GM10847 (cell line): ENCODE measurements around the gene IFITM1.

Experiments used
- POLR2A ChIP-seq: IDR thresholded peaks from 2 replicates; pipeline ENCODE4 v1.6.1; 2011; ENCODE audit not compliant: insufficient read length; ENCODE audit errors: extremely low read depth

IFITM1 gene

DNA sequence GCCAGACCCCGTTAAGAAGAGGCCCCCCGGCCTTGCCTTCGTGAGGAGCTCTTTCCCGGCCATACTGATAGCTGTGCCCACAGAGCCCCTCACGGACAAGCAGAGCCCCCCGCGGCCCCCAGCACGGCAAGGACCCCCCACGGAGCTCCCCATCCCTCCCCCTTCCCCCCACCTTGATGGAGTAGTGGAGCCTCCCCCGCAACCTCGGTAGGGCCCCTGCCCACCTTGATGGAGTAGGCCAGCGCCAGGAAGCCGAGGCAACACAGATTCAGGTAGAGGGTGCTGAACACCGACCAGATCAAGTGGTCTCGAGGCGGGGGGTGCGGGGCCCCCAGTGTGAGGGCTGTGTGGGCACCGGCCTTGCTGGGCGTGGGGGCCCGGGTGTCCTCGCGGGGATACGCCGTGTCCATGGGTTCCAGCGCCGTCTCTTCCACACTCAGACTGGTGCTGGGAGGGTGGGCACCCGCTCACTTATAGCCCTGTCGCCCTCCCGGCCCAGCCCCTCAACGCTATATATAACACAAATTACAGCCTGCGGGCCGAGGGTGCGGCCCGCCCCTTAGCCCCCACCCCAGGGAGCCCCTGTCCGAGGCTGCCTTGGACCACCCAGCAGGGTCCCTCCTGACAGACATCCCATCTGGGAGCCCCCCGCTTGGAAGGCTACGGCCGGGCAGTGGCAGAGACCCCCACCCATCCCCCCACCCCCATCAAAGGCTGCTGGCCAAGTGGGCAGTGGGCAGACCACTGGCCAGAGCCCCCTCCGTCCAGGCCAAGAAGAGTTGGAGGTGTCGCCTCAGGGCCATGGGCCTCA, 14.6 kb upstream of the IFITM1 start, which contains the start of gene IFITM5:
IFITM5 (minus strand) TSS at position 446 of the 811 bp plus-strand sequence; CDS start at position 410, 36 bp downstream.
- no peak for TF ChIP-seq POLR2A

DNA sequence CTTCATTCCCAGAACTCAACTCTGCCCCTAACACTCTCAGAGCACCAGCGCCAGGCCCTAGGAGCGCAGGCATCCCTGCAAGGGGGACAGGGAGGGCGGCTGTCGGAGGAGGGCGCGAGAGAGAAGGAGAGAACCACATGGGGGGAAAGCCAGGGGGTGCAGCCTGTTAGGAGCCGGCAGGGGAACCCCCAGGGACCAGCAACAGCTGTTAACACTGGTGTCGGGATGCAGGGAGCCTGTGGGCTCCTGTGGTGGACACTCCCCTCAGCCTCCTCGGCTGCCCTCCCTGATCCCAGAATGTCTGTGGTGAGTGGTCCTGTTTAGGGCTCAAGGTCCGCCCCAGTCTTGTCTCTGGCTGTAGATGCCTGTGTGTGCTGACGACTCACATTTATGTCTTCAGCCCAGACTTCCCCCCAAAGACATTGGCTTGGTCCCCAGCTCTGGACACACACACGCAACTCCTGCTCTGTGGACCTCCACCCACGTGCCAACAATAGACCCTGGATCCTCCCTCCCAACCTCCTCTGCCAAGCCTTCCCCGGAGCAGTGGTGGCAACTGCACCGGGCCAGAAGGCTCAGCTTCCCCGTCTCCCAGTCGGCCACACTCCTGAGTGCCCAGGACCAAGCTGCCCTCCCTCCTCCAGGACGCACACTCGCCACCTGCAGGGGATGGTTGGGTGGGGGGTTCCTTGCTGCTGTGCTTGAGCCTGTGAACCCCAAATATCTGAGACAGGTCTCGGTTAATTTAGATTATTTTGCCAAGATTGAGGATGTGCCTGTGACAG, 13.7 kb upstream of the IFITM1 start:
- TF ChIP-seq POLR2A, result no peak

DNA sequence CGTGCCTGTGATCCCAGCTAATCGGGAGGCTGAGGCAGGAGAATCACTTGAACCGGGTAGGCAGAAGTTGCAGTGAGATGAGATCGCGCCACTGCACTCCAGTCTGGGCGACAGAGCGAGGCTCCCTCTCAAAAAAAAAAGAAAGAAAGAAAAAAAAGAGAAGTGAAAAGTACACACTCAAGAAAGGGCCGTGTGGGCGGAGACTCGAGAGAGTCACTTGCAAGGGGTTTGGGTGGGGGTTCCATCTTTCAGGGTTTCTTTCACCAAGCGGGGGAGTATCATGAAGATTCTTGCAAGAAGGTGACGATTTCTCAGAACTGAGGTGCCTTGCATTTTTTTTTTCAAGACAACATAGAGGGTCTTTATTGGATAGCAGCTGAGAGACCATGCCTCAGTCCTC, 10.5 kb upstream of the IFITM1 start:
- no peak for TF ChIP-seq POLR2A

DNA sequence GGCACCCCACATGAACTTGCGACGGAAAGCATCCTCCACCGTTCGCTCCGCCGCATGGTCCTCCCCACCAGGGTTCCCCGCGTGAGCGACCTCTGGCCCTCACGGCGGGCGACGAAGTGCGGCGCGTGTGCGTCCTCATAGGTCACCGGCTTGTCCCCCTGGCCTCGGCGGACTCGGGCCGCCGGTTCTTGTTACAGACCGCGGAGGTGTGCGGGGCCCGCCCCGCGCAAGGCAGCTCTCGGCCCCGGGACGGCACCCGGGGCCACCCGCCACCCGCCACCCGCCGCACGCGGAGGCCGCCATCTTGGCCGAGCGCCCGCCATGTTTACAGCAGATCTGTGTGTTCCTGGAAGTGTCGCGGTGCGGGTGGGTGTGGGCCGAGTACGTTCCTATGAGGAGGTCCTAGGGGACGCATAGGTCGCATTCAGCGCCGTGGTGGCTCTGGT, 9.8 kb upstream of the IFITM1 start:
- no peak for TF ChIP-seq POLR2A

DNA sequence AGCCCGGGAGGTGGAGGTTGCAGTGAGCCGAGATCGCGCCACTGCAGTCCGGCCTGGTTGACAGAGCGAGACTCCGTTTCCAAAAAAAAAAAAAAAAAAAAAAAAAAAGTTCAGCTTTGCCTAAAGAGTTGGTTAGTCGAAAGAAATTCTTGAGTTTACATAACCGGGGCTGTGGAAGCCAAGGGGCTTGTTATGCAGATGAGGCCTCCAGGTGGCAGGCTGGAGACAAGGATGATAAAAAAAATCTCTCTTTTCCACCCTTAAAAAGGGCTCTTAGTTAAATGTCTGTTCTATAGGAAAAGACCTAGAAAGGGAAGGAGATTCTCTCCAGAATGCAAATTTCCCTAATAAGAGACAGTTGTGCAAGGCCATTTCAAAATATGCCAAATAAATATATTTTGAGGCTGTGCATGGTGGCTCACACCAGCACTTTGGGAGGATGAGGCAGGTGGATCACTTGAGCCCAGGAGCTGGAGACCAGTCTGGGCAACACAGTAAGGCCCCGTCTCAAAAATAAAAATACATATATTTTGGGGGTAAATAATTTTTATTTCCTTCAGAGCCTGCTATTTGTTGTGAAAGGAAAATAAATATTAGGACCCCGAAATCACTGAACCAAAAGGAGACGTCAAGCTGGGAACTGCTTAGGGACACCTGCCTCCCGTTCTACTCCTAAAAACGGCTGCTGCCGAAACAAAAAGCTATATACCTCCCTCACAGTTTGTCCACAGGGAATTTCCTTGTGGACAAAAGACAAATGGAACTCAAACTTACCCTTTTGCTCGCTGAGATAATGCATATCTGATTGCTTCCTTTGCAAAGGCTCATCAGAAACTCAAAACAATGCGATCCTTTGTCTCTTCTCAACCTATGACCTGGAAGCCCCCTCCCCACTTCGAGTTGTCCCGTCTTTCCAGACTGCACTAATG, 8.7 kb upstream of the IFITM1 start:
- TF ChIP-seq POLR2A, result no peak

DNA sequence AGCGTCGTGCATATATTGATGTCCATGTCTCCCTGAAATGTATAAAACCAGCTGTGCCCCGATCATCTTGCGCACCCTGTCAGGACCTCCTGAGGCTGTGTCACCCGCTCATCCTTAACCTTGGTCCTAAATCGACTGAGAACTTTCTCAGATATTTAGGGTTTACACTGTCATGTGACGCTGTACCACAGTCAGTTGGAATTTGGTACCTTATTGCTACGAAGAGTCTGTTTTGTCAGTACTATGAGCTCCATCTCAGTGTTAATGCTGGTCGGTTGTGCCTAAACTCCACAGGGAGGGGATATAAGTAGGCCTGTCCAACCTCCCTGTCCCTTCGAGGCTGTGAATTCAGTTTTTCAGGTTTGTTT, 8.0 kb upstream of the IFITM1 start:
- TF ChIP-seq POLR2A, result no peak

DNA sequence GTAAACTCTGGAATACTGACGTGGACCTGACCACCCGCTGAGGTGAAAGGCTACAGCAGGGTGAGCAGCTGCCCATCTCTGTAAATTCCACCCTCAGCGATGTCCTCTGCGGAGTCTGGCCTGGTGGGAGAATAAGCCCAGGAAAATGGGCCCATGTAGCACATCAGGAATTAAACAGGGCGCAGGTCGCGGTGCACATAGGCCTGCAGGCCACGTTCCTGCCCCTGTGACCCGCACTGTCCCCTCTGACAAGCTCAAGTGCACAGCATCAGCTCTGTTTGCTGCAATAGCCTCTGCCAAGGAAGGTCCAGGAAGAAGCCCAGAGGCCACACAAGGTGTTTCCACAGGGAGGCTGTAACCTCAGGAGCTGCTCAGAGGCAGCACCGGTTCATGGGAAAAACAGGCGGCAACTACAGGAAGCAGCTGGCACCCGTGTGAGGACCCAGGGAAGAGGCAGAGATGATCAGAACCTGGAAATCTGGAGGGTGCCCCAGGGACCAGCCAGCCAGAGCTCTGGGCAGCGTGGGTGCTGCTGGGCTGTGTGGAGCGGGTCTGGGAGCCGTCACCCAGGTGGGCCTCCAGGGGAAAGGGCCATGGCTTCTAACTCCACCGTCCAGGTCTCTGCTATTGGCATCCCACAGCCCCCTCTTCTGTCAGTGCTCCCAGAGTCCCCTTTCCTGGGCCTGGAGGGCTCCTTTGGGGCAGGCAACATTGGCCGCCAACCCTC, 7.0 kb upstream of the IFITM1 start:
- TF ChIP-seq POLR2A, result no peak

DNA sequence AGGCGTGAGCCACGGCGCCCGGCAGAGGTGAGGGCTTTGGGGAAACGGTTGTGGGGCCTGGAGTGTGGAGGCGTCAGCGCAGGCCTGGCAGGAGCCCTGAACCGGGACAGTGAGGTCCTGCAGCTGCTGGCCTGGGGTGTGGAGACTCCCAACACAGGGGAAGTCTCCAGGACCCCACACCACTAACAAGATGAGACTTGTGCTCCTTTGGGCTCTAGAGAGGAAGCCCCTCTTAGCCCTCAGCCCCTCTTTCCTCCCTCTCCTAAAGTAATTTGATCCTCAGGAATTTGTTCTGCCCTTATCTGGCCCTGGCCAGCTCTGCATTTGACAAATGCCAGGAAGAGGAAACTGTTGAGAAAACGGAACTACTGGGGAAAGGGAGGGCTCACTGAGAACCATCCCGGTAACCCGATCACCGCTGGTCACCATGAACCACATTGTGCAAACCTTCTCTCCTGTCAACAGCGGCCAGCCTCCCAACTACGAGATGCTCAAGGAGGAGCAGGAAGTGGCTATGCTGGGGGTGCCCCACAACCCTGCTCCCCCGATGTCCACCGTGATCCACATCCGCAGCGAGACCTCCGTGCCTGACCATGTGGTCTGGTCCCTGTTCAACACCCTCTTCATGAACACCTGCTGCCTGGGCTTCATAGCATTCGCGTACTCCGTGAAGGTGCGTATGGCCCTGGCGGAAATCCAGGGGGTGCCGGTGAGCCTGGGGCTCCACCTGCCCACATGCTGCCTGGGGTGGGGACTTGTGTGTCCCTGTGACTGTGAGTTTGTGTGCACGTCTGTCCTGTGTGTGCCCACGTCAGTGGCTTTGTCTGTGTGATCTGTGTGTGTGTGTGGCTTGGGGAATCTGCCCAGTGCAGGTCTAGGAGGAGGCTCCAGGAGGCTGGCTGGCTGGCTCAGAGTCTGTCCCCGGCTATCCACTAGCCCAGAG, 5.8 kb upstream of the IFITM1 start, which contains the start of gene IFITM2:
IFITM2 (plus strand) TSS at position 51 of the 943 bp plus-strand sequence; CDS start at position 428, 377 bp downstream.
- peak; percentile 48 for TF ChIP-seq POLR2A

DNA sequence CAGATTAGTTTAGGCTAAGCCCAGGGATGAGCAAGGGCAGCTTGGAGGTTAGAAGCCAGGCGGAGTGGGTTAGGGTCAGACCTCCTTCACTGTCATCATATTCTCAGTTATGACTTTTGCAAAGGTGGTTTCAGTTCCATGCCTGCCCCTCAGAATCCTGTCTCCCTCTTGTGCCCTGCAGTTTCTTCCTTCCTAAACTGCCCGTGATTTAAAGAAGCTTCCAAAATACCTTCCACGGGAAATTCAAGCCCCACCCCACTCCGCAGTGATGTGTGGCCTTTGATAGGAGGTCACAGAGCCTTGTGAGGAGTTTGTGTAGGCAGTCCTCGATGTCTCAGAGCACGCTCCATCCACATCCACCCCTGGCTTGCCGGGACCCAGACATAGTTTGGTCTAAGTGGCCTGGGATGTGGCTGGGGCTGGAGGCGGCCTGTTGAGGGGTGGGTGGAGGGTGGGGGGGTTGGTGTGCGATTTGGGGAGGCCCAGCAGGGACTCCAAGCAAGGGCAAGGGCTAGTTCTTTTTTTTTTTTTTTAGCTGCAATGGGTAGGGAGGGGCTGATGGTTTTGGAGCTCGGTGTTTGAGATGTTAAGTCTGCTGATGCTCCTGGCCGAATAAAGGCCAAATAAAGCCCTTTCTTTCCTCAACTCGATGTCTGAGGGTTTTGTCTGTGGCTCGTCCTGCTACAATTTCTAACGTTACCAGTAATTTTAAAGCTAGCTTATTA, 1.6 kb upstream of the IFITM1 start:
- TF ChIP-seq POLR2A, result no peak

DNA sequence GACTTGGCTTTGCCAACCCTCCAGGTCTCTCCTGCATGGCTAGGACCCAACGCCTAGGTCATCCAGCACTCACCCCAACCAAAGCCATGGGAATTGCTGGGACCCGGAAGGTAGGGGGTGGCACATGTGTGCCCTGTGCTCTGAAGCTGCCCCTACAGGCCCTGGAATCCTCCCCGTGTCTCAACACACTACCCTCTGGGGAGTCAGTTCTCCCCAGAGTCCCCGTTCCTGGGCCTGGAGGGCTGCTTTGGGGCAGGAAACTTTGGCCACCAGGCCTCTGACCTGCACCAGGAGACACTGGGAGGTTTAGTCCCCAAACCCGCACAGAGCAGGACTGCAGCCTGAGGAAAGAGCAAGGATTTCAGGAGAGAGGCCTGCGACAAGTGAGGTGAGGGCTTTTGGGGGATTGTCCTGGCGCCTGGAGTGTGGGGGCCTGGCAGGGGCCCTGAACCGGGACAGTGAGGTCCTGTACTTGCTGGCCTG, 495 bp upstream of the IFITM1 start:
- TF ChIP-seq POLR2A, result no peak

DNA sequence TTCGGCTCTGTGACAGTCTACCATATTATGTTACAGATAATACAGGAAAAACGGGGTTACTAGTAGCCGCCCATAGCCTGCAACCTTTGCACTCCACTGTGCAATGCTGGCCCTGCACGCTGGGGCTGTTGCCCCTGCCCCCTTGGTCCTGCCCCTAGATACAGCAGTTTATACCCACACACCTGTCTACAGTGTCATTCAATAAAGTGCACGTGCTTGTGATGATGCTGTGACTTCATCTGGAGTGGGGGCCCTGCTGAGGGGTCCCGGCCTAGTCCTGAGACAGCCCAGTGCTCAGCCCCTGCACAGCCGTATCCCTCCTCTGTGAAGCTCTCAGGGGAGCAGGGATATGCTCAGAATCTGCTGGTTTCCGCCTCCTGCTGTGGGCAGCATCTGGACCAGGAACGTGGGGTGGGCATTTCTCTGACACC, 1.2 kb downstream of the IFITM1 start:
- peak; percentile 21 for TF ChIP-seq POLR2A

DNA sequence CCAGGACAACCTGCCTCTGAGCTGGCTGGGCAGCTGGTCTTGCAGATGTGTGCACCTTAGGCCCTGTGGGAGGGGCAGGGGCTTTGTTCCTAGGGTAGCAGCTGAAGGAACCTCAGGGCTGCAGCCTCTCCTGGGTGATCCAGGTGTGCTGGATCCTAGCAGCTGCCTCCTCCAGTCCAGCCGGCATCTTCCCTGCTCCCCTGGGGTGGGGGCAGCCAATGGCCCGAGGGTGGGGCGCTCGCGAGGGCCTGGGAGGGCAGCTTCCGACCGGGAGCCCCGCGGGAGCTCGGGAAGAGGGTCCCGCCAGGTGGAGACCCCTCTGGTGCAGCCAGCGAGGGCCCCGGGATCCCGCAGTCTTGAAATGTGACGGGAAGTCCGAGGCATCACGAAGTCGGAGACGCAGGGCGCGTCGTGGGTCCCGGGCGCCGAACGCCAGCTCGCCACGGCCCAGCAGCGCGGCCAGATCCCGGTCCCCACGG, 1.7 kb downstream of the IFITM1 start:
- no peak for TF ChIP-seq POLR2A
